ENCODE measurements around the gene PIH1D2.
"Not testable (repeated sequence)": the region's sequence is repeated elsewhere in the genome, so short reads cannot be mapped to it uniquely, and the experiment has no call there.

PIH1D2 gene

DNA sequence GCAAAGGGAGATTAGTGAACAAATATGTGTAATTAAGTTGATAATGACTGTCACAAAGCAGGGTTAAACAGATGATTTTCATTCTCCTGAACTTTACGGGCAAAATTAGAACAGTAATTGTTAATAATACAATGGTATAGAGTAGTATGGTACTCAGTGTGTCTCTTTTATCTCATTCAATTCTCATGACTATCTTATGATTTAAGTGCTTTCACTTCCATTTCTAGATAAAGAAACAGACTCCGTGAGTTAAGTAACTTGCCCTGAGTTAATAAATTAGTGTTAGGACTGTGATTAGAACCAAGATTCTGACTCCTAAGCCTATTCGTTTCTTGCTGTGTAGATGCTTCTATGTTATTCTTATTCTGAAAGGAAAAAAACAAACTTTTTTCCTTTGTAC lies 22.0 kb downstream of the PIH1D2 start:
- no peak for DNase-seq
- Histone ChIP-seq H3K4me3 (no peak overlapping the region), H3K36me3 (peaks cover 39 to 66% (median 54%) of the 10 kb centered on the region in 3 donors), H3K9me3 (no peaks in the 10 kb centered on the region), H3K27me3 (no peaks in the 10 kb centered on the region), H3K27ac (no peak overlapping the region), H3K4me1 (peaks cover 0 to 9% (median 0%) of the 10 kb centered on the region in 4 donors)
- TF ChIP-seq CTCF (IDR thresholded peaks at IDR 0.05): no peak
- intact Hi-C loops (cut with DNase I; ENCODE audit: low total_unique reads): no loop called here

DNA sequence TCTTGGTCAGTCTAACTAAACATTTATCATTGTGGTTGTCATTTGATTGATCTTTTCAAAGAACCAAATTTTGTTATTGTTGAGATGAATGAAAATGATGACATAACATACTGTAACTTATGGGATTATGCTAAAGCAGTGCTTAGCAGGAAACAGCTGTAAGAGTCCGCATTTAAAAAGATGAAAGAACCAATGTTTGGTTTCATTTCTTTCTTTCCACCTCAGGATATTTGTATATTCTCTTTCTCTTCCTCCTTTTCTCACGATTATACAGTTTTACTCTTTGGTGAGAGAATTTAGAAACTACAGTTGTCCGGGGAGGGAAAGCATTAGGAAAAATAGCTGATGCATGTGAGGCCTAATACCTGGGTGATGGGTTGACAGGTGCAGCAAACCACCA lies 23.1 kb downstream of the PIH1D2 start:
- H3K27ac ChIP-seq: no peak overlapping the region
- intact Hi-C loops (cut with DNase I; ENCODE audit: low total_unique reads): no loop called here
- peaks cover 48 to 73% (median 64%) of the 10 kb centered on the region in 3 donors for H3K36me3 ChIP-seq
- no peaks in the 10 kb centered on the region for H3K9me3 ChIP-seq
- H3K4me3 ChIP-seq: no peak overlapping the region
- H3K27me3 ChIP-seq: no peaks in the 10 kb centered on the region
- DNase-seq: no peak
- TF ChIP-seq CTCF (IDR thresholded peaks at IDR 0.05): no peak
- H3K4me1 ChIP-seq: peaks cover 0 to 9% (median 0%) of the 10 kb centered on the region in 4 donors

GRCh38 chr11:112049777-112050176 lies 24.0 kb downstream of the PIH1D2 start:
- no peak overlapping the region for H3K27ac ChIP-seq
- H3K4me1 ChIP-seq: peaks cover 0 to 9% (median 0%) of the 10 kb centered on the region in 4 donors
- H3K4me3 ChIP-seq: no peak overlapping the region
- DNase-seq: no peak
- no peak for TF ChIP-seq CTCF (IDR thresholded peaks at IDR 0.05)
- intact Hi-C loops (cut with DNase I; ENCODE audit: low total_unique reads): loop anchor here (5.0 kb wide), 1 partner anchor 1597 kb away; no protein-coding TSS in a partner anchor
- no peaks in the 10 kb centered on the region for H3K27me3 ChIP-seq
- H3K9me3 ChIP-seq: no peaks in the 10 kb centered on the region
- peaks cover 54 to 76% (median 71%) of the 10 kb centered on the region in 3 donors for H3K36me3 ChIP-seq

DNA sequence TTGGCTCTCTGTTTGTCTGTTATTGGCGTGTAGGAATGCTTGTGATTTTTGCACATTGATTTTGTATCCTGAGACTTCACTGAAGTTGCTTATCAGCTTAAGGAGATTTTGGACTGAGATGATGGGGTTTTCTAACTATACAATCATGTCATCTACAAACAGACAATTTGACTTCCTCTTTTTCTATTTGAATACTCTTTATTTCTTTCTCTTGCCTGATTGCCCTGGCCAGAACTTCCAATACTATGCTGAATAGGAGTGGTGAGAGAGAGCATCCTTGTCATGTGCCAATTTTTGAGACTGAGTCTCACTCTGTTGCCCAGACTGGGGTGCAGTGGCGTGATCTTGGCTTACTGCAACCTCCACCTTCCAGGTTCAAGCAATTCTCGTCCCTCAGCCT lies 25.6 kb downstream of the PIH1D2 start:
- H3K27me3 ChIP-seq, H3K4me3 ChIP-seq, H3K4me1 ChIP-seq, H3K9me3 ChIP-seq, DNase-seq: not testable (repeated sequence)
- peak overlapping the region in 1 of 2 donors; percentile 42 for H3K27ac ChIP-seq
- intact Hi-C loops (cut with DNase I; ENCODE audit: low total_unique reads): loop anchor here (5.0 kb wide), 1 partner anchor 1596 kb away; no protein-coding TSS in a partner anchor
- H3K36me3 ChIP-seq: peaks cover 39 to 72% (median 64%) of the 10 kb centered on the region in 3 donors

DNA sequence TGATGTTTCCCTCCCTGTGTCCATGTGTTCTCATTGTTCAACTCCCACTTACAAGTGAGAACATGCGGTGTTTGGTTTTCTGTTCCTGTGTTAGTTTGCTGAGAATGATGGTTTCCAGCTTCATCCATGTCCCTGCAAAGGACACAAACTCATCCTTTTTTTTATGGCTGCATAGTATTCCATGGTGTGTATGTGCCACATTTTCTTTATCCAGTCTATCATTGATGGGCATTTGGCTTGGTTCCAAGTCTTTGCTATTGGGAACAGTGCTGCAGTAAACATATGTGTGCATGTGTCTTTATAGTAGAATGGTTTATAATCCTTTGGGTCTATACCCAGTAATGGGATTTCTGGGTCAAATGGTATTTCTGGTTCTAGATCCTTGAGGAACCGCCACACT lies 27.2 kb downstream of the PIH1D2 start:
- not testable (repeated sequence) for H3K27ac ChIP-seq
- intact Hi-C loops (cut with DNase I; ENCODE audit: low total_unique reads): loop anchor here (5.0 kb wide), 1 partner anchor 1594 kb away; no protein-coding TSS in a partner anchor
- H3K36me3 ChIP-seq: peaks cover 26 to 59% (median 48%) of the 10 kb centered on the region in 3 donors

DNA sequence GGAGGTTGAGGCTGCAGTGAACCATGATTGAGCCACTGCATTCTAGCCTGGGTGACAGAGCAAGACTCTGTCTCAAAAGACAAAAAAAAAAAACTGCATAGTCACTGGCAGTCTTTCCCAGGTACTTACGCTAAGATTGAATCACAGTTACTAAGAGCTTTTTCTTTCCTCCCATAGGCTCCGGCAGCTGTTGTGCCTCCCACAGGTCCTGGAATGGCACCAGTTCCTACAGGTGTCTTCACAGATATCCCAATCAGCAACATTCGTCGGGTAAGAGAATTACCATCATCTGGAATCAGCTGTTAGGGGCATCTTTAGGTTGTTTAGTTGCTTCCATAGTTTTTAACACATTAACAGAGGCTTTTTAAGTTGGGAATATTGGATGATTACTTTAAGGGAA lies 28.9 kb downstream of the PIH1D2 start:
- Histone ChIP-seq H3K27ac (no peak overlapping the region), H3K27me3 (no peaks in the 10 kb centered on the region), H3K4me3 (no peak overlapping the region), H3K36me3 (peaks cover 29 to 57% (median 46%) of the 10 kb centered on the region in 3 donors), H3K9me3 (no peaks in the 10 kb centered on the region), H3K4me1 (peaks cover 0 to 9% (median 0%) of the 10 kb centered on the region in 4 donors)
- DNase-seq: no peak
- no peak for TF ChIP-seq CTCF (IDR thresholded peaks at IDR 0.05)
- intact Hi-C loops (cut with DNase I; ENCODE audit: low total_unique reads): loop anchor here (5.0 kb wide), 1 partner anchor 1593 kb away; no protein-coding TSS in a partner anchor

More for the DNA sequence above, 27.2 kb downstream of the PIH1D2 start:
- not testable (repeated sequence) for H3K9me3 ChIP-seq, DNase-seq, H3K4me3 ChIP-seq, H3K4me1 ChIP-seq, H3K27me3 ChIP-seq

DNA sequence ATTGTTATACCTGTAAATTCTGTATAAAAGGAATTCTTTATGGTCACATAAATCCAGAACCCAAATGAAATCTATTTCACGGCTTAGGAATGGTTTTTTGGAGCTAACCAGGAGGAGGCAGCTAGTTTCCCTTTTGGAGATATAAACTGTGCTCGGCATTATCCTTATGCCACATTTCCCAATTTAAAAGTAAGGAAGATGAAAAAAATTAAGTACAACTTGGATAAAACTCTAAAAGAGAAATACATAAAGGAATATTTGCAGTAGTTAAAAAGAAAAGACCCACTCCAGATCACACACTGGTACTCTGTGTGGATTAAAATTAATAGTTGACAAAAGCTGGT lies 30.9 kb downstream of the PIH1D2 start:
- Histone ChIP-seq H3K36me3 (peaks cover 50 to 75% (median 58%) of the 10 kb centered on the region in 3 donors), H3K27ac (no peak overlapping the region), H3K9me3 (no peaks in the 10 kb centered on the region), H3K4me1 (no peaks in the 10 kb centered on the region), H3K4me3 (no peak overlapping the region), H3K27me3 (no peaks in the 10 kb centered on the region)
- no peak for DNase-seq
- no peak for TF ChIP-seq CTCF (IDR thresholded peaks at IDR 0.05)
- intact Hi-C loops (cut with DNase I; ENCODE audit: low total_unique reads): no loop called here

Data from tibial artery (tissue), 4 donors.